ENCODE measurements around the gene PDHB. TPM values are rescaled to one million over a fixed set of nuclear protein-coding genes. Genes with fewer than 3 reads are reported as not detected.

PDHB gene
- total RNA-seq, 4 donors from 2014 or later = 131 to 195 (median 169) TPM

DNA sequence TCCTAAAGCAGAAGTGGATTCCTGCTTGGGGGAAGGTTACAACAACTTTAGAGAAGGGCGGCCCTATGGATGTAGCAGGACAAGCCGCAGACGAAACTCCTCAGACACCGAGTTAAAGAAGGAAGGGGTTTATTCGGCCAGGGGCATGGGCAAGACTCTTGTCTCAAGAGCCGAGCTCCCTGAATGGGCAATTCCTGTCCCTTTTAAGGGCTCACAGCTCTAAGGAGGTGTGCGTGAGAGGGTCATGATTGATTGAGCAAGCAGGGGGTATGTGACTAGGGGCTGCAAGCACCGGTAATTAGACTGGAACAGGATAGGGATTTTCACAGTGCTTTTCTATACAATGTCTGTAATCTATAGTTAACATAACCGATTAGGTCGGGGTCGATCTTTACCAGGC lies 879 bp upstream of the PDHB start:
- peak overlapping the region; percentile 87 to 95 (median 90) for H3K27ac ChIP-seq

DNA sequence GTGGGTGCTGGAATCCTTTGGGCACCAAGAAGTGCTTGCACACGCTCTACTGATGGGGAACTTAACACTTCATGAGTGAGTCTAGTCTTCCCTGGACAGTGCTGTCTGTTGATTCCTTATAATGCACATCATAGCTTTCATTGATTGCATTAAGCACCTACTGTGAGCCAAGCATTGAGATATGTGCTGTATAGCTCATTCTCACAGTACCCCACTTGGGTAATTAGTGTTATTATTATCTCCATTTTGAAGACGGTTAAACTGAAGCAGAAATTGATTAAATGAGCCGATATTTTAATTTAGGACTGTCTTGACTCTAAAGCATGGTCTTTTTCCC lies 504 bp upstream of the PDHB start:
- Histone ChIP-seq H3K27ac (peak overlapping the region; percentile 87 to 95 (median 90)), H3K36me3 (peaks cover 0 to 30% of the 10 kb centered on the region in 2 donors), H3K27me3 (no peaks in the 10 kb centered on the region), H3K4me3 (peak overlapping the region; percentile 64 to 83 (median 76)), H3K4me1 (peaks cover 20 to 23% of the 10 kb centered on the region in 2 donors), H3K9me3 (no peaks in the 10 kb centered on the region)
- in situ Hi-C loops (cut with MboI; ENCODE audit: low sequenced_read_pairs in 4 of 4) (no loop called here), intact Hi-C loops (cut with DNase I; ENCODE audit: low total_unique reads) (loop anchor here (1.0 to 5.0 kb wide), 3 partner anchors 29 to 197 kb away; partner anchors contain the start of genes ABHD6, HTD2 and RPP14)
- TF ChIP-seq CTCF (IDR thresholded peaks at IDR 0.05 in 4 of 5, conservative IDR thresholded peaks at IDR 0.05 in 1 of 5) = no peak
- no peak for TF ChIP-seq POLR2A (IDR thresholded peaks at IDR 0.05)
- no peak for DNase-seq
- ATAC-seq = no peak

More for the DNA sequence above, 879 bp upstream of the PDHB start:
- Histone ChIP-seq H3K4me1 (peaks cover 20 to 23% of the 10 kb centered on the region in 2 donors), H3K4me3 (peak overlapping the region in 1 of 4 donors; percentile 64), H3K36me3 (peaks cover 0 to 27% of the 10 kb centered on the region in 2 donors), H3K27me3 (no peaks in the 10 kb centered on the region), H3K9me3 (no peaks in the 10 kb centered on the region)
- in situ Hi-C loops (cut with MboI; ENCODE audit: low sequenced_read_pairs in 4 of 4) = no loop called here
- TF ChIP-seq POLR2A (IDR thresholded peaks at IDR 0.05) (no peak), CTCF (IDR thresholded peaks at IDR 0.05 in 4 of 5, conservative IDR thresholded peaks at IDR 0.05 in 1 of 5) (no peak)
- DNase-seq (no peak), ATAC-seq (no peak)
- intact Hi-C loops (cut with DNase I; ENCODE audit: low total_unique reads) = loop anchor here (1.0 to 5.0 kb wide), 3 partner anchors 29 to 197 kb away; partner anchors contain the start of genes ABHD6, HTD2 and RPP14

DNA sequence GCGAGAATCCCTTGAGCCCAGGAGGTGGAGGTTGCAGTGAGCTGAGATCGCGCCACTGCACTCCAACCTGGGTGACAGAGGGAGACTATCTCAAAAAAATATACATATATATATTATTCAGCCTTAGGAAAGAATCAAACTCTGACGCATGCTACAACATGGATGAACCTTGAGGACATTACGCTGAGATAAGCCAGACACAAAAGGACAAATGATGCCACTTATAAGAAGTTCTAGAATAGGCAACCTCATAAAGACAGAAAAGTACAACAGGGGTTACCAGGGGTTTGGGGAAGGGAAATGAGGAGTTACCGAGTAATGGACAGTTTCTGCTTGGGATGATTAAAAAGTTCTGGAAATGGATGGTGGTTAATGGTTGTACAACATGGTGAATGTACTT lies 727 bp downstream of the PDHB start:
- Histone ChIP-seq H3K36me3 (peaks cover 3 to 43% of the 10 kb centered on the region in 2 donors), H3K9me3 (no peaks in the 10 kb centered on the region), H3K27me3 (no peaks in the 10 kb centered on the region), H3K4me1 (peaks cover 20 to 23% of the 10 kb centered on the region in 2 donors), H3K4me3 (peak overlapping the region; percentile 64 to 83 (median 76)), H3K27ac (peak overlapping the region; percentile 87 to 95 (median 90))
- TF ChIP-seq POLR2A (IDR thresholded peaks at IDR 0.05) (no peak), CTCF (IDR thresholded peaks at IDR 0.05 in 4 of 5, conservative IDR thresholded peaks at IDR 0.05 in 1 of 5) (no peak)
- intact Hi-C loops (cut with DNase I; ENCODE audit: low total_unique reads) (loop anchor here (1.0 to 5.0 kb wide), 3 partner anchors 59 to 196 kb away; partner anchors contain the start of genes ABHD6, HTD2, KCTD6 and RPP14), in situ Hi-C loops (cut with MboI; ENCODE audit: low sequenced_read_pairs in 4 of 4) (no loop called here)
- no peak for DNase-seq
- ATAC-seq = no peak

DNA sequence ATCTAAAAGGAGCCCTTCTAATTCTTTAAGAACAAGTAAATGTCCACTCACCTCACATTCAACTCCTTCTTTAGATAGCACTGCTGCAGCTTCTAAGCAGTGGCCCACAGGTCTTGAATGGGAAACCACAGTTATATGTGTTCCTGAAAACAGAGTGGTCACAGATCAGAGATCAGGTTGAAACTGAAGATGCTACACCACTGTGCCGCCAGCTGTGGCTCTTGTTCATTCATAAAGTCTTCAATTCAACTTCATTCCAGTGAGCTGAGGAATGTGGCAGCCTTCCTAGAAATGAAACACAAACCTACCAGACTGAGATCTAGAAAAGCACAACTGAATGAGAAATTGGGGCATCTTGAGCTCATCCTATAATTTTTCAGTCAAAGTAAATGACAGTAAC lies 4.0 kb downstream of the PDHB start:
- no peak overlapping the region for H3K27ac ChIP-seq
- in situ Hi-C loops (cut with MboI; ENCODE audit: low sequenced_read_pairs in 4 of 4) (no loop called here), intact Hi-C loops (cut with DNase I; ENCODE audit: low total_unique reads) (loop anchor here (5.0 kb wide), 2 partner anchors 122 to 192 kb away; partner anchors contain the start of genes ABHD6, HTD2 and RPP14)
- no peak for DNase-seq
- no peaks in the 10 kb centered on the region for H3K9me3 ChIP-seq
- no peaks in the 10 kb centered on the region for H3K27me3 ChIP-seq
- H3K4me3 ChIP-seq = no peak overlapping the region
- ATAC-seq = no peak
- H3K36me3 ChIP-seq = peaks cover 3 to 75% of the 10 kb centered on the region in 2 donors
- TF ChIP-seq POLR2A (IDR thresholded peaks at IDR 0.05) = no peak
- TF ChIP-seq CTCF (IDR thresholded peaks at IDR 0.05 in 4 of 5, conservative IDR thresholded peaks at IDR 0.05 in 1 of 5) = no peak
- H3K4me1 ChIP-seq = peaks cover 22 to 25% of the 10 kb centered on the region in 2 donors
